A549 (cell line): ENCODE results near the gene DGCR2. TPM values are rescaled to one million over a fixed set of nuclear protein-coding genes. Genes with fewer than 3 reads are reported as not detected.

Source experiments
- ATAC-seq, 2 experiments: fragments of 200-7000 bp in 1 of 2; fragments of >200 bp in 1 of 2; cut with Nextera tagmentation in 1 of 2; cut with Tn5 transposase in 1 of 2; 3 replicates each; pipeline versions ENCODE4 v1.8.0 to v1.9.1; 2018 to 2020; ENCODE audit warnings: mild to moderate bottlenecking in 1 of 2, moderate library complexity in 1 of 2
- CTCF ChIA-PET: fragments of 300-600 bp; sonication (Branson Sonifier 250); formaldehyde crosslinking; extraction: SDS; loops from one replicate; lab custom pipeline; 2021; ENCODE audit warnings: antibody characterized with exemption, inconsistent platforms; lab: Yijun Ruan, JAX
- POLR2A ChIA-PET: fragments of 350-600 bp; formaldehyde crosslinking; extraction: SDS; loops from one replicate; lab custom pipeline; 2021; ENCODE audit warnings: antibody characterized with exemption, inconsistent platforms; lab: Yijun Ruan, JAX
- DNase-seq, 2 experiments: peaks; one replicate each; pipeline versions ENCODE4 v3.0.0 to v3.0.0-alpha.2; 2011 to 2016; ENCODE audit warnings: low read depth in 1 of 2, low spot score in 1 of 2
- FAIRE-seq: peaks from 2 replicates; lab custom pipeline; 2011; peaks lifted over from hg19 to GRCh38; lab: Jason Lieb, UNC
- H3K27ac ChIP-seq, 2 experiments: fragments of >200 bp; sonication (Bioruptor Twin); formaldehyde crosslinking; 3 replicates each; pipeline ENCODE4 v1.5.1; 2016 to 2017
- H3K4me1 ChIP-seq: fragments of >200 bp; sonication (Bioruptor Twin); formaldehyde crosslinking; 3 replicates; pipeline ENCODE4 v1.6.1; 2016
- H3K4me2 ChIP-seq: fragments of >200 bp; sonication (Bioruptor Twin); formaldehyde crosslinking; 3 replicates; pipeline ENCODE4 v1.6.1; 2016
- H3K4me3 ChIP-seq: fragments of >200 bp; sonication (Bioruptor Twin); formaldehyde crosslinking; 3 replicates; pipeline ENCODE4 v1.5.1; 2016
- H3K9me3 ChIP-seq: fragments of >200 bp; sonication (Bioruptor Twin); formaldehyde crosslinking; 3 replicates; pipeline ENCODE4 v1.6.1; 2016
- CBX2 ChIP-seq: fragments of 200-600 bp; sonication (generic); IDR thresholded peaks from 2 replicates; pipeline ENCODE4 v1.6.1; 2016; ENCODE audit warnings: low read depth, mild to moderate bottlenecking, borderline replicate concordance
- CHD2 ChIP-seq: fragments of 150-350 bp; IDR thresholded peaks from 2 replicates; pipeline ENCODE4 v1.6.1; 2014; ENCODE audit warnings: low read length; ENCODE audit not compliant: partially characterized antibody
- CHD4 ChIP-seq: fragments of 200-600 bp; sonication (generic); IDR thresholded peaks from 2 replicates; pipeline ENCODE4 v1.6.1; 2016; ENCODE audit warnings: antibody characterized with exemption, mild to moderate bottlenecking, borderline replicate concordance
- ESRRA ChIP-seq: fragments of 150-350 bp; IDR thresholded peaks from 2 replicates; pipeline ENCODE4 v1.6.1; 2014; ENCODE audit warnings: mild to moderate bottlenecking, low read length, borderline replicate concordance
- FOSL2 ChIP-seq, 2 experiments: fragments of 450-650 bp in 1 of 2; fragments of >200 bp in 1 of 2; sonication (Bioruptor Twin) in 1 of 2; formaldehyde crosslinking; IDR thresholded peaks; 2 replicates each; pipeline versions ENCODE4 v1.5.0 to v1.6.1; 2016 to 2020; ENCODE audit warnings: mild to moderate bottlenecking in 1 of 2, moderate library complexity in 1 of 2
- FOXS1 ChIP-seq: fragments of 250-450 bp; sonication (Bioruptor Pico); IDR thresholded peaks from 2 replicates; pipeline ENCODE4 v1.5.0; 2020; ENCODE audit warnings: mild to moderate bottlenecking, moderate library complexity
- GATA3 ChIP-seq: IDR thresholded peaks from 2 replicates; pipeline ENCODE4 v1.6.1; 2012; ENCODE audit warnings: borderline replicate concordance
- HEYL ChIP-seq: fragments of 250-450 bp; sonication (Bioruptor Pico); IDR thresholded peaks from 2 replicates; pipeline ENCODE4 v1.8.0; 2021; ENCODE audit warnings: mild to moderate bottlenecking, moderate library complexity
- HOXA7 ChIP-seq: fragments of 250-450 bp; sonication (Bioruptor Pico); IDR thresholded peaks from 2 replicates; pipeline ENCODE4 v1.5.0; 2020; ENCODE audit warnings: mild to moderate bottlenecking, moderate library complexity
- HOXB13 ChIP-seq: fragments of 250-450 bp; sonication (Bioruptor Pico); IDR thresholded peaks from 2 replicates; pipeline ENCODE4 v1.5.0; 2020; ENCODE audit warnings: low read depth, mild to moderate bottlenecking, moderate library complexity
- JUN ChIP-seq, 2 experiments: fragments of >200 bp; sonication (Bioruptor Twin); formaldehyde crosslinking; IDR thresholded peaks; 2 replicates in 1 of 2; 3 replicates in 1 of 2; pipeline ENCODE4 v1.6.1; 2016 to 2017
- MAFK ChIP-seq: fragments of 450-650 bp; IDR thresholded peaks from 2 replicates; pipeline ENCODE4 v1.6.1; 2014; ENCODE audit not compliant: partially characterized antibody
- MAX ChIP-seq: IDR thresholded peaks from 2 replicates; pipeline ENCODE4 v1.6.1; 2012
- NPAS2 ChIP-seq: fragments of 250-450 bp; sonication (Bioruptor Pico); IDR thresholded peaks from 2 replicates; pipeline ENCODE4 v1.8.0; 2022; ENCODE audit warnings: mild to moderate bottlenecking, moderate library complexity, borderline replicate concordance
- PHF8 ChIP-seq: fragments of 200-600 bp; sonication (generic); IDR thresholded peaks from 2 replicates; pipeline ENCODE4 v1.6.1; 2016; ENCODE audit warnings: low read depth, mild to moderate bottlenecking, antibody characterized with exemption, moderate library complexity, borderline replicate concordance
- POLR2A ChIP-seq: IDR thresholded peaks from 2 replicates; pipeline ENCODE4 v1.6.1; 2012; ENCODE audit warnings: mild to moderate bottlenecking, low read length
- POLR2AphosphoS2 ChIP-seq: conservative IDR thresholded peaks from 2 replicates; pipeline ENCODE4 v1.6.1; 2012; ENCODE audit warnings: low read length, improper control_type of control experiment, inconsistent platforms
- RAD21 ChIP-seq, 2 experiments: fragments of >200 bp in 1 of 2; sonication (Bioruptor Twin) in 1 of 2; formaldehyde crosslinking in 1 of 2; IDR thresholded peaks in 1 of 2; conservative IDR thresholded peaks in 1 of 2; 2 replicates in 1 of 2; 3 replicates in 1 of 2; pipeline ENCODE4 v1.6.1; 2012 to 2018; ENCODE audit warnings: inconsistent platforms in 1 of 2
- RARB ChIP-seq: fragments of 250-450 bp; sonication (Bioruptor Pico); IDR thresholded peaks from 2 replicates; pipeline ENCODE4 v1.8.0; 2021; ENCODE audit warnings: mild to moderate bottlenecking, moderate library complexity
- REST ChIP-seq: fragments of 200-600 bp; sonication (generic); IDR thresholded peaks from 2 replicates; pipeline ENCODE4 v1.6.1; 2016; ENCODE audit warnings: antibody characterized with exemption, mild to moderate bottlenecking, moderate library complexity
- SMC3 ChIP-seq: fragments of >200 bp; sonication (Bioruptor Twin); formaldehyde crosslinking; IDR thresholded peaks from 3 replicates; pipeline ENCODE4 v1.6.1; 2018; ENCODE audit warnings: inconsistent platforms
- TFCP2L1 ChIP-seq: fragments of 250-450 bp; sonication (Bioruptor Pico); IDR thresholded peaks from 2 replicates; pipeline ENCODE4 v1.5.0; 2021; ENCODE audit warnings: mild to moderate bottlenecking
- ZFP36 ChIP-seq: fragments of 450-650 bp; IDR thresholded peaks from 2 replicates; pipeline ENCODE4 v1.6.1; 2014; ENCODE audit warnings: borderline replicate concordance; ENCODE audit not compliant: partially characterized antibody
- ZNF302 ChIP-seq: fragments of 250-450 bp; sonication (Bioruptor Pico); IDR thresholded peaks from 2 replicates; pipeline ENCODE4 v1.9.0; 2021; ENCODE audit warnings: inconsistent platforms, mild to moderate bottlenecking, moderate library complexity
- WGBS: methylation state at CpG from one replicate; pipeline ENCODE4 v1.1.6; 2017; ENCODE audit errors: missing lambda C conversion rate; 5-methylcytosine and 5-hydroxymethylcytosine counted together
- polyA plus RNA-seq, 4 experiments: library from polyadenylated mRNA; depleted of rRNA in 3 of 4; stranded (reverse); fragments of >200 nt; fragmentation: RNase III in 1 of 4; extraction: RNeasy Plus Mini Kit Qiagen cat#74134 plus additional on column Dnase treatment in 1 of 4; gene quantifications; 2 replicates in 3 of 4; 3 replicates in 1 of 4; pipeline ENCODE4 v1.2.3, GENCODE V29; 2011 to 2017

The DGCR2 gene
- polyA plus RNA-seq, 2 of the 4 experiments (the other 2 are of a cell fraction) = 10.6 to 17.9 TPM

GRCh38 chr22:19134176-19134831 lies 12.1 kb upstream of the DGCR2 start:
- DNase-seq = no peak
- ATAC-seq = no peak; a peak in 1 of 6 replicates
- ChIA-PET POLR2A (interaction anchor here (1.0 kb wide), 1 partner anchor 13 kb away, joined by 3 read pairs; no protein-coding TSS in a partner anchor), CTCF (interaction anchor here (2.0 kb wide), 1 partner anchor 10 kb away, joined by 15 read pairs; the partner anchor contains the start of gene ESS2)
- no peak overlapping the region for H3K4me3 ChIP-seq
- TF ChIP-seq REST (no peak), ZFP36 (no peak), HOXA7 (CRISPR knock-in tag) (no peak), CBX2 (no peak), NPAS2 (no peak), MAX (no peak), CHD4 (no peak), JUN (IDR thresholded peaks at IDR 0.05) (no peak), POLR2A (no peak), GATA3 (no peak), HEYL (CRISPR knock-in tag) (no peak), FOSL2 (IDR thresholded peaks at IDR 0.05) (no peak), FOSL2 (CRISPR knock-in tag; IDR thresholded peaks at IDR 0.05) (no peak), MAFK (no peak), POLR2AphosphoS2 (no peak), TFCP2L1 (CRISPR knock-in tag) (no peak), CHD2 (no peak), RAD21 (conservative IDR thresholded peaks at IDR 0.05 in 1 of 2, IDR thresholded peaks at IDR 0.05 in 1 of 2) (no peak), SMC3 (no peak), HOXB13 (CRISPR knock-in tag) (no peak), PHF8 (no peak)
- H3K4me1 ChIP-seq = no peaks in the 10 kb centered on the region
- no peak overlapping the region for H3K4me2 ChIP-seq
- 91% methylated on average over 8 of the region's 21 CpGs for WGBS
- FAIRE-seq = no peak
- no peaks in the 10 kb centered on the region for H3K9me3 ChIP-seq
- no peak overlapping the region for H3K27ac ChIP-seq

- Histone ChIP-seq H3K4me1 (no peaks in the 10 kb centered on the region), H3K4me3 (no peak overlapping the region), H3K27ac (no peak overlapping the region), H3K9me3 (no peaks in the 10 kb centered on the region), H3K4me2 (no peak overlapping the region)
- POLR2A ChIA-PET = interaction anchor here (1.0 kb wide), 1 partner anchor 12 kb away, joined by 3 read pairs; no protein-coding TSS in a partner anchor
- 85% methylated on average over 7 of the region's 13 CpGs for WGBS
- ATAC-seq (no peak), FAIRE-seq (no peak), DNase-seq (no peak)
- no peak for TF ChIP-seq JUN (IDR thresholded peaks at IDR 0.05)
- TF ChIP-seq RAD21 (conservative IDR thresholded peaks at IDR 0.05 in 1 of 2, IDR thresholded peaks at IDR 0.05 in 1 of 2) = no peak
- no peak for TF ChIP-seq ESRRA
- TF ChIP-seq CBX2 = no peak
- TF ChIP-seq GATA3 = no peak
- TF ChIP-seq ZNF302 = no peak
- no peak for TF ChIP-seq FOXS1 (CRISPR knock-in tag)
- no peak for TF ChIP-seq RARB
- TF ChIP-seq MAX = no peak
- TF ChIP-seq ZFP36 = no peak
- no peak for TF ChIP-seq HEYL (CRISPR knock-in tag)
- CTCF ChIA-PET = interaction anchor here (0.7 to 2.0 kb wide), 2 partner anchors 11 to 45 kb away, joined by 4 to 15 read pairs; partner anchors contain the start of genes ESS2 and SLC25A1
These were observed 11.3 kb upstream of the DGCR2 start for GRCh38 chr22:19133561-19133960.
